ENCODE data around the gene LARGE1.

The LARGE1 gene

GRCh38 chr22:33561149-33561807 lies 359.0 kb downstream of the LARGE1 start:
- DNase-seq (ENCODE audit: low read depth), result no peak

DNA sequence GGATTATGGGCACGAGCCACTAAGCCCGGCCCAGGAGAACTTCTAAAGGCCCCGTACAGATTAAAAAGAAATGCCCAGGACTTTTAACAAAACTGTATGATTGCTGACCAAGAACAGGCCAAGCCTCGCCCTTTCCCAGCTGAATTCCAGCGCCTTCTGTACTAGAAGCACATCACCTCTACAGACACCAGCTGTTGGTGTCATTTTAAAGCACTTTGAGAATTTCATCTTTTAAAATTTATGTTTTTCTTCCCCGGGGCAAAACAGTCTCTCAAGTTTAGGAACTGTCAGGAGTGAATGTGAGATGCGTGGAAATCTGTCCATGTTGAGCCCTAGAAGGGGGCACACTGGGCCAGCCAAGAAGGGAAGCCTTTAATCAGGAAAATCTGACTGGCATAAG lies 362.4 kb downstream of the LARGE1 start:
- DNase-seq (ENCODE audit: low read depth), result no peak

GRCh38 chr22:33555814-33556522 lies 364.3 kb downstream of the LARGE1 start:
- DNase-seq (ENCODE audit: low read depth), result no peak

DNA sequence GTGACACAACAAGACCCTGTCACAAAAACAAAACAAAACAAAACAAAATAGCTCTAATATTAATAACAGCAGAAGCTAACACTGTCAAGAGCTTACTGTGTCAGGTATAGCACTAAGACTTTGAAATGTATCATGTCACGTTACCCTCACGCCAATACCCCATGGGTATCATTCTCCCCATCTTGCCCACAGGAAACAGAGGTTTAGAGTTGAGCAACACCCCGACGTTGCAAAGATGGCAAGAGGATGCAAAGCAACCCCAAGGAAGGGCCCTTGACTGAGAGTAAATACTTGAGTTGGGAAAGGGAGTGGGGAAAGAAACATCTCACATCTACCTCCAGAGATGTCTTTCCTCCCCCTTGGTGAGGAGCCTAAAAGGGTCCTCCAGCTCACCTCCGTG lies 366.8 kb downstream of the LARGE1 start:
- no peak for DNase-seq (ENCODE audit: low read depth)

DNA sequence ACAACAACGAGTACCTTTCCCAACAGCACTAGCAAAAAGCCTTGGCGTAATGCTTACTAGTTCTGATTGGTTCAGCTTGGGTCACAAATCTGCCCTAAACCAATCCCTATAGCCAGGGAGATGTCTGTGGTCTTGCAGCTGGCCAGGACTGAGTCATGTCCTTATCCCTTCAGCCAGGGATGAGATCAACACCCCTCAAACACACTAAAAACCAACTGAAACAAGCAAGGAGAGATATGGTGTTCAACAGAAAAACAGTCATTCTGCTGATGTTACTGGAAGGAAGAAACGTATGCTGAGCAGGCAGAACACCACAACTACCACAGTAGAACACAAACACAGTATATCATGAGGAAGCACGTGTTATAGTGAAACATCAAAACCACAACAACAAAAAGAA lies 375.6 kb downstream of the LARGE1 start:
- DNase-seq (ENCODE audit: low read depth), result no peak

- DNase-seq (ENCODE audit: low read depth), result no peak
Measured at GRCh38 chr22:33542722-33543121, 377.6 kb downstream of the LARGE1 start.

- no peak for DNase-seq (ENCODE audit: low read depth)
Measured at GRCh38 chr22:33542153-33542552, 378.1 kb downstream of the LARGE1 start.

- no peak for DNase-seq (ENCODE audit: low read depth)
Measured at GRCh38 chr22:33539902-33540751, 380.1 kb downstream of the LARGE1 start.

GRCh38 chr22:33539202-33539901 lies 380.9 kb downstream of the LARGE1 start:
- DNase-seq (ENCODE audit: low read depth), result no peak

- no peak for DNase-seq (ENCODE audit: low read depth)
Measured at GRCh38 chr22:33538277-33538885, 381.9 kb downstream of the LARGE1 start.

- no peak for DNase-seq (ENCODE audit: low read depth)
Measured at GRCh38 chr22:33537059-33537458, 383.2 kb downstream of the LARGE1 start.

- DNase-seq (ENCODE audit: low read depth), result no peak
Measured at GRCh38 chr22:33535937-33536875, 384.1 kb downstream of the LARGE1 start.

DNA sequence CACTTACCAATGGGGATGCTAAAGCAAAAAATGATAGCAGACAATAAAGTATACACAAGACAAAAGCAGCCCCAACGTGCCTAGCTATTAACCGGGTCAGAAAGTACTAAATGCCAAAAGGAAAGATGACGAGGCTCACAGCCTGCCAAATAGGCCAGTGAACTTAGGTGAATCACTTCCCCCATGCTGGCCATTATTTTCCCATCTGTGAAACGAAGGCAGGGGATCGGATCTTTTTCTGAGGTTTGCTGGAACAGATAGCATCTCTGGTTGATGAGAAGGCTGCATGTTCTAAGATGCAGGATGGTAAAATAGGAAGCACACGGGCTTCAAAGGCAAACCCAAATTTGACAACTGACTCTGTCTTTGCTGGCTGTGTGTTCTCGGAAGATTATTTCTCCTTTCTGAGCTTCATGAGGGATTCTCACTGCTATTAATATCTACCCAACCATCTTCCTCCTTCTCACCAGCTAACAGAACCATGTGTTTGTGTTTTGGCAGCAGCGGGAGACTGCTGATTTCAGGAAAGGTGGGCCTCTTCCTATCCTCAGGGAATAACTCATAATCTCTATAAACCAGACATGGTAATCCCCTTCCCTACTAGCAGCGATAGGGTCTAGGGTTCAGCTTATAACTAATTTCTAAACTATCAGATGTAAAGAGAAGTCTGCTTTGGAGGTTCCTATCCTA lies 390.7 kb downstream of the LARGE1 start:
- DNase-seq (ENCODE audit: low read depth), result no peak

DNA sequence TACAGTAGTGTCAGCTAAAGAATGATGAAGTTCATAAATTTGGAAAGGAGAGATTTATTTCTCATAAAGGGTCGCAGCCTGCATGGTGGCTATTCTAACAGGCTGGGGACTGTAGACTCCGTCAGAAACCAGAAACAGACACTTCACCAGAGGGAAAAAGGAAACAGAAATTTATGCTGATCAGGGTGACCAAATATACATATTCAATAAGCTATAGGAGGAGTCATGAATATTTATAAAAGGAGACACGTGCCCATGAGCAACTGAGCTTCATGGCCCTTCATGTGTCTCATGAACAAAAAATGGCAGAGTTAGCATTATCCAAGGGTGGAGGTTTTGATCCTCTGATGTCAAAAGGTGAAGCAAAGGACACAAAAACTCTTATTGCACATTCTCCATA lies 392.1 kb downstream of the LARGE1 start:
- DNase-seq (ENCODE audit: low read depth), result no peak

DNA sequence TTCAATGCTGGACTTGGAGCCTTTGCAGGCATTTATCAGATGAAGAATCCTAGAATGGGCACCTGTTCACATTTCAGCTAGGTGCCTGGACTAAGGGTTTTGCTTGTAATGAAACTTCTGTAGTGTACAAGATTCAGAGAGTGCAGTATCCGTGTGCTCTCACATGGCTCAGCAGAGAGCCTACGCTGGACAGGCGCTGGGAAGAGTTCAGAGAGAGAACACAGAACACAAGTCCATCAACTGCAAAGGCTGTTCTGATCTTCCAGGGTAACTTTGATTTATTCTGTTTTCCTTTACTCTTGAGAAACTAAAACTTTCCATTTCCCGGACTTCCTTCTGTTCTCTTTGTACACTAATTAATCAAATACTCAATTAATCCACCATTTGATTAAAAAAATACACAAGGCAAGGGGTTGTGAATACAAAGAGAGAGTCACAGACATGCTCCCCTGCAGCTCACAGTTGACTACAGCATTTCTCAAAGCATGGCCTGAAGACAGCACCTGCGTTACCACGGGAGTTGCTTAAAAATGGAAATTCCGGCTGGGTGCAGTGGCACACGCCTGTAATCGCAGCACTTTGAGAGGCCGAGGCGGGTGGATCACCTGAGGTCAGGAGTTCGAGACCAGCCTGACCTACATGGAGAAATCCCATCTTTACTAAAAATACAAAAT lies 393.7 kb downstream of the LARGE1 start:
- no peak for DNase-seq (ENCODE audit: low read depth)

DNA sequence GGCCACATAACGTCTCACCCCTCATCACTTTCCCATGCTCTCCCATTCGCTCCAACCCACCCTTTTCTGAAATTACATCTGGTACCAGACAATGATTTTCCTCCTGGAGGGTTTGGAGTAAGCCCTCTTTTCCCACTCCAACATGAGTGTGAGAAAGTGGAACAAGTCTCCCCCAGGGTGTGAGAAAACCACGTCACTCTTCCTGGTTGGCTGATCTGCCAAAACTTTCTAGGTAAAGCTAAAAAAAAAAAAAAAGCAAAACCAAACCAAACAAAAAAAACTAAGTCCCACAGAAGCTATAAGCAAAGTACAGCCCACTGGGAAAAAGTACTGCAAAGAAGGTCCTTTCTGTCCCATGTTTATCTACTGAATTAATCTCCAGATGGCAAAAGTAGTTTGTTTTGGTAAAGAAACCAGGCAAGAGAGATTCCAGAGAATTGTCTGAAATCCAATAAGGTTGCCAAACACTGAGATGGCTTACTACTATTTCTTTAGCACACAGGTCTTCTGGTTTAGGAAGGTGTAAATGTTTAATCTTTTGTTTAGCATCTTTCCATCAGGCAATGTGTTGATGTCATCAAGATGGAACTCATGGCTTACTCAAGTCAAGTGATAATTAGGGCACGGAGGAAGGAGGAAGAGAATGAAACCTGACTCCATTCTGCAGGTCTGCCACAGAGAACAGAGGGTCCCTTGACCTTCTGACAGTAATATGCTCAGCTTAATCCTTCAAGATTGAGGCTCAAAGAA lies 395.6 kb downstream of the LARGE1 start:
- DNase-seq (ENCODE audit: low read depth), result no peak

GRCh38 chr22:33521879-33522665 lies 398.2 kb downstream of the LARGE1 start:
- DNase-seq (ENCODE audit: low read depth), result no peak
